ENCODE measurements around the gene MED4.

- no peak for TF ChIP-seq POLR2A (IDR thresholded peaks at IDR 0.05; ENCODE audit: low read length)
- TF ChIP-seq GATA1 (IDR thresholded peaks at IDR 0.05; ENCODE audit: low read depth, low read length), result no peak
Measured at GRCh38 chr13:48142436-48142835, 47.5 kb upstream of the MED4 start.

Data from erythroblast (primary cell).